HG03025 (cell line): ENCODE results near the gene RASGRP2.
"Not testable (repeated sequence)": the region's sequence is repeated elsewhere in the genome, so short reads cannot be mapped to it uniquely, and the experiment has no call there.

ENCODE experiments used
- ATAC-seq: cut with Tn5 transposase; IDR thresholded peaks from one replicate; pipeline ENCODE4 v1.9.1; 2021; ENCODE audit warnings: mild to moderate bottlenecking, moderate library complexity; ENCODE audit not compliant: unreplicated experiment, low FRiP score

Gene RASGRP2

GRCh38 chr11:64710418-64711137, 33.4 kb downstream of the RASGRP2 start:
- no peak for ATAC-seq

GRCh38 chr11:64705501-64705900, 38.4 kb downstream of the RASGRP2 start:
- no peak for ATAC-seq

- no peak for ATAC-seq
Measured at GRCh38 chr11:64703048-64703447, 40.9 kb downstream of the RASGRP2 start.

GRCh38 chr11:64701956-64702355, 42.0 kb downstream of the RASGRP2 start:
- not testable (repeated sequence) for ATAC-seq

- no peak for ATAC-seq
Measured at GRCh38 chr11:64698427-64698826, 45.5 kb downstream of the RASGRP2 start.

- ATAC-seq = no peak
Measured at GRCh38 chr11:64697663-64698375, 46.1 kb downstream of the RASGRP2 start.

GRCh38 chr11:64696045-64696444, 47.9 kb downstream of the RASGRP2 start:
- ATAC-seq = no peak

- ATAC-seq = no peak
Measured at GRCh38 chr11:64695548-64695947, 48.4 kb downstream of the RASGRP2 start.

- ATAC-seq = no peak
Measured at GRCh38 chr11:64694821-64695365, 49.0 kb downstream of the RASGRP2 start.

- no peak for ATAC-seq
Measured at GRCh38 chr11:64694026-64694755, 49.8 kb downstream of the RASGRP2 start.

- ATAC-seq = no peak
Measured at GRCh38 chr11:64692764-64693331, 51.1 kb downstream of the RASGRP2 start.

- no peak for ATAC-seq
Measured at GRCh38 chr11:64691543-64691942, 52.4 kb downstream of the RASGRP2 start.

- no peak for ATAC-seq
Measured at GRCh38 chr11:64690235-64690634, 53.7 kb downstream of the RASGRP2 start.

- no peak for ATAC-seq
Measured at GRCh38 chr11:64688534-64688982, 55.4 kb downstream of the RASGRP2 start.

- ATAC-seq = no peak
Measured at GRCh38 chr11:64687643-64688533, 56.1 kb downstream of the RASGRP2 start.

- no peak for ATAC-seq
Measured at GRCh38 chr11:64687204-64687603, 56.7 kb downstream of the RASGRP2 start.

- no peak for ATAC-seq
Measured at GRCh38 chr11:64686466-64687170, 57.3 kb downstream of the RASGRP2 start.

- ATAC-seq = no peak
Measured at GRCh38 chr11:64685536-64685935, 58.4 kb downstream of the RASGRP2 start.

- ATAC-seq = no peak
Measured at GRCh38 chr11:64684357-64684756, 59.6 kb downstream of the RASGRP2 start.
